Esophagus muscularis mucosa (tissue), 3 donors: ENCODE data around the gene TEX2.

Experiments used
- CTCF ChIP-seq, 3 experiments: fragments of 200-600 bp in 2 of 3; fragments of 450-650 bp in 1 of 3; sonication (generic) in 2 of 3; IDR thresholded peaks; one replicate each; pipeline ENCODE4 v1.5.1; 2017 to 2019; ENCODE audit warnings: antibody characterized with exemption in 3 of 3, mild to moderate bottlenecking in 2 of 3, moderate library complexity in 1 of 3
- POLR2A ChIP-seq: fragments of 450-650 bp; IDR thresholded peaks from one replicate; pipeline ENCODE4 v1.6.1; 2017; ENCODE audit warnings: antibody characterized with exemption, moderate library complexity, mild to moderate bottlenecking, low read depth

GRCh38 chr17:64270885-64271284 is 7.8 kb upstream of the TEX2 start:
- no peak for TF ChIP-seq CTCF (IDR thresholded peaks at IDR 0.05)
- TF ChIP-seq POLR2A = no peak
